WTC11 (cell line): ENCODE results near the gene ATP5MC3. TPM values are rescaled to one million over a fixed set of nuclear protein-coding genes. Genes with fewer than 3 reads are reported as not detected.
A peak's percentile ranks its signal among the peaks of the same experiment; 100 is the strongest.

Source experiments
- CREB1 ChIP-seq: sonication (generic); formaldehyde crosslinking; IDR thresholded peaks from 2 replicates; pipeline ENCODE4 v1.8.0; 2023; ENCODE audit warnings: mild to moderate bottlenecking, missing genetic modification reagents
- ESRRA ChIP-seq: sonication (generic); formaldehyde crosslinking; IDR thresholded peaks from 2 replicates; pipeline ENCODE4 v1.8.1; 2022; ENCODE audit warnings: mild to moderate bottlenecking, missing genetic modification reagents, borderline replicate concordance
- FOXJ3 ChIP-seq: sonication (generic); formaldehyde crosslinking; IDR thresholded peaks from 2 replicates; pipeline ENCODE4 v1.9.0; 2021; ENCODE audit warnings: missing genetic modification reagents, mild to moderate bottlenecking, borderline replicate concordance
- FOXP1 ChIP-seq: sonication (generic); formaldehyde crosslinking; IDR thresholded peaks from 2 replicates; pipeline ENCODE4 v1.8.0; 2022; ENCODE audit warnings: missing genetic modification reagents, mild to moderate bottlenecking, moderate library complexity, borderline replicate concordance
- GTF2I ChIP-seq: fragments of 250-450 bp; sonication (Bioruptor Pico); conservative IDR thresholded peaks from 2 replicates; pipeline ENCODE4 v1.4.0; 2021; ENCODE audit warnings: mild to moderate bottlenecking
- MXD4 ChIP-seq: fragments of 250-450 bp; sonication (Bioruptor Pico); IDR thresholded peaks from 2 replicates; pipeline ENCODE4 v1.8.0; 2021; ENCODE audit warnings: mild to moderate bottlenecking, moderate library complexity, borderline replicate concordance
- NFATC4 ChIP-seq: fragments of 250-450 bp; sonication (Bioruptor Pico); IDR thresholded peaks from 2 replicates; pipeline ENCODE4 v1.9.0; 2021; ENCODE audit warnings: mild to moderate bottlenecking
- NR3C1 ChIP-seq: sonication (generic); formaldehyde crosslinking; conservative IDR thresholded peaks from 2 replicates; pipeline ENCODE4 v1.8.1; 2023; ENCODE audit warnings: low read depth, mild to moderate bottlenecking, missing genetic modification reagents
- RORB ChIP-seq: fragments of 250-450 bp; sonication (Bioruptor Pico); IDR thresholded peaks from 2 replicates; pipeline ENCODE4 v1.9.0; 2021; ENCODE audit warnings: mild to moderate bottlenecking
- TP53 ChIP-seq: sonication (generic); formaldehyde crosslinking; IDR thresholded peaks from 2 replicates; pipeline ENCODE4 v1.8.1; 2023; ENCODE audit warnings: mild to moderate bottlenecking, missing genetic modification reagents
- ZBTB21 ChIP-seq: sonication (generic); formaldehyde crosslinking; IDR thresholded peaks from 2 replicates; pipeline ENCODE4 v1.8.1; 2023; ENCODE audit warnings: mild to moderate bottlenecking, missing genetic modification reagents, borderline replicate concordance
- ZNF219 ChIP-seq: sonication (generic); formaldehyde crosslinking; IDR thresholded peaks from 2 replicates; pipeline ENCODE4 v1.8.0; 2023; ENCODE audit warnings: missing genetic modification reagents, mild to moderate bottlenecking, borderline replicate concordance
- ZNF396 ChIP-seq: fragments of 250-450 bp; sonication (Bioruptor Pico); IDR thresholded peaks from 2 replicates; pipeline ENCODE4 v1.8.0; 2021; ENCODE audit warnings: mild to moderate bottlenecking, moderate library complexity, borderline replicate concordance
- ZNF423 ChIP-seq: fragments of 250-450 bp; sonication (Bioruptor Pico); IDR thresholded peaks from 2 replicates; pipeline ENCODE4 v2.1.2; 2022; ENCODE audit warnings: mild to moderate bottlenecking, moderate library complexity
- total RNA-seq: library from RNA; stranded (reverse); gene quantifications from 3 replicates; pipeline ENCODE4 v1.2.3, GENCODE V29; 2021
- TF ChIP-seq, protein P1 (sequence below): sonication (generic); formaldehyde crosslinking; IDR thresholded peaks from 2 replicates; pipeline ENCODE4 v1.8.0; 2023; ENCODE audit warnings: mild to moderate bottlenecking, missing genetic modification reagents
- TF ChIP-seq, protein P2 (sequence below): sonication (generic); formaldehyde crosslinking; IDR thresholded peaks from 2 replicates; pipeline ENCODE4 v1.8.0; 2023; ENCODE audit warnings: missing genetic modification reagents, mild to moderate bottlenecking, borderline replicate concordance
- TF ChIP-seq, protein P3 (sequence below): fragments of 250-450 bp; sonication (Bioruptor Pico); conservative IDR thresholded peaks from 2 replicates; pipeline ENCODE4 v1.9.0; 2021; ENCODE audit warnings: mild to moderate bottlenecking
- TF ChIP-seq, protein P4 (sequence below): sonication (generic); formaldehyde crosslinking; IDR thresholded peaks from 2 replicates; pipeline ENCODE4 v1.8.1; 2023; ENCODE audit warnings: mild to moderate bottlenecking, missing genetic modification reagents
- TF ChIP-seq, protein P5 (sequence below): sonication (generic); formaldehyde crosslinking; IDR thresholded peaks from 2 replicates; pipeline ENCODE4 v1.8.0; 2022; ENCODE audit warnings: mild to moderate bottlenecking, missing genetic modification reagents
- TF ChIP-seq, protein P6 (sequence below): sonication (generic); formaldehyde crosslinking; IDR thresholded peaks from 2 replicates; pipeline ENCODE4 v1.8.0; 2022; ENCODE audit warnings: mild to moderate bottlenecking, missing genetic modification reagents
- TF ChIP-seq, protein P7 (sequence below): sonication (generic); formaldehyde crosslinking; IDR thresholded peaks from 2 replicates; pipeline ENCODE4 v1.8.0; 2023; ENCODE audit warnings: missing genetic modification reagents
- TF ChIP-seq, protein P8 (sequence below): fragments of 250-450 bp; sonication (Bioruptor Pico); IDR thresholded peaks from 2 replicates; pipeline ENCODE4 v1.9.0; 2021; ENCODE audit warnings: moderate library complexity, mild to moderate bottlenecking, inconsistent platforms, borderline replicate concordance
- TF ChIP-seq, protein P9 (sequence below): sonication (generic); formaldehyde crosslinking; IDR thresholded peaks from 2 replicates; pipeline ENCODE4 v1.8.0; 2022; ENCODE audit warnings: mild to moderate bottlenecking, missing genetic modification reagents

Gene ATP5MC3
- total RNA-seq, 1 experiment from 2014 or later, result 370 TPM

DNA sequence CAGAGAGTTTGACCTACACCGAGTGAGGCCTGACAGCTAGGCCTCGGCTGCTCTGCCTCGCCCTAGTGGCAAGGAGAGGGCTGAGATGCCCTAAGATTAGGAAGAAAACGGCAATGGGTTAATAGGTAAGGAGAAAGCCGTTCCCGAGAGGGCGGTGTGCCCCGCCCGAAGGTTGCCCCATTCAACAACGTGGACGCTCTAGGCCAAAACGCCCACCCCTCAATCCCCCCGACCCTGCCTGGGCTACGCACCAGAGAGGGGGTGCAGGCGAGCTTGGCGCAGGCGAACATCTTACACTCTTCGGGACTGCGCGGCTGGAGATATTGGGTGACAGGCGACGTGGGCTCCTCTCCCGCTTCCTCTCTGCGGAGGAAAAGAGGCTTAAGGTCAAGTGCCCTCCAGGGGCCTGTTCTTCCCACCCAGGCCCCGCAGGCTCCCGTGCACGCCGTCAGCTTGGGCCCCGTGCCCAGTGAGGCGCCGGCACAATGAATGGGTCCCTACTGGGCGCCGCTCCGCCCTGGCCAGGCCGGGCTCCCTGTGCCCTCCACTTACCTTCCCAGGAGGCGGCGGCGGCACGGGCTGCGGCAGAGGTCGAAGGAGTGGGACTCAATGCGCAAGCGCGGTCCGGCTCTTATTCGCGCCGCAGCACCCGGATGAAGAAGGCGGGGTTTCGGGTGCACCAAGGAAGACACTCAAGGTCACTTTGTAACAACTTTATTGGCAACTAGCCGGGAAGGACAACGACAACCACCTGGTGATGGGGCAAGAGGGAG is at the start of gene ATP5MC3 (continued):
- TF ChIP-seq GTF2I (CRISPR knock-in tag) (no peak), TP53 (CRISPR knock-in tag) (no peak), FOXJ3 (CRISPR knock-in tag) (no peak), RORB (no peak), ZNF396 (CRISPR knock-in tag) (no peak), NFATC4 (CRISPR knock-in tag) (no peak), MXD4 (CRISPR knock-in tag) (no peak), ZBTB21 (CRISPR knock-in tag) (no peak), FOXP1 (CRISPR knock-in tag) (peak; percentile 64; the same call in 1 of the 2 replicates), CREB1 (CRISPR knock-in tag) (peak; percentile 32; the same call in 1 of the 2 replicates), NR3C1 (CRISPR knock-in tag) (no peak), ESRRA (CRISPR knock-in tag) (peak; percentile 99), ZNF423 (CRISPR knock-in tag) (no peak), ZNF219 (CRISPR knock-in tag) (no peak)
- TF ChIP-seq, protein P1, sequence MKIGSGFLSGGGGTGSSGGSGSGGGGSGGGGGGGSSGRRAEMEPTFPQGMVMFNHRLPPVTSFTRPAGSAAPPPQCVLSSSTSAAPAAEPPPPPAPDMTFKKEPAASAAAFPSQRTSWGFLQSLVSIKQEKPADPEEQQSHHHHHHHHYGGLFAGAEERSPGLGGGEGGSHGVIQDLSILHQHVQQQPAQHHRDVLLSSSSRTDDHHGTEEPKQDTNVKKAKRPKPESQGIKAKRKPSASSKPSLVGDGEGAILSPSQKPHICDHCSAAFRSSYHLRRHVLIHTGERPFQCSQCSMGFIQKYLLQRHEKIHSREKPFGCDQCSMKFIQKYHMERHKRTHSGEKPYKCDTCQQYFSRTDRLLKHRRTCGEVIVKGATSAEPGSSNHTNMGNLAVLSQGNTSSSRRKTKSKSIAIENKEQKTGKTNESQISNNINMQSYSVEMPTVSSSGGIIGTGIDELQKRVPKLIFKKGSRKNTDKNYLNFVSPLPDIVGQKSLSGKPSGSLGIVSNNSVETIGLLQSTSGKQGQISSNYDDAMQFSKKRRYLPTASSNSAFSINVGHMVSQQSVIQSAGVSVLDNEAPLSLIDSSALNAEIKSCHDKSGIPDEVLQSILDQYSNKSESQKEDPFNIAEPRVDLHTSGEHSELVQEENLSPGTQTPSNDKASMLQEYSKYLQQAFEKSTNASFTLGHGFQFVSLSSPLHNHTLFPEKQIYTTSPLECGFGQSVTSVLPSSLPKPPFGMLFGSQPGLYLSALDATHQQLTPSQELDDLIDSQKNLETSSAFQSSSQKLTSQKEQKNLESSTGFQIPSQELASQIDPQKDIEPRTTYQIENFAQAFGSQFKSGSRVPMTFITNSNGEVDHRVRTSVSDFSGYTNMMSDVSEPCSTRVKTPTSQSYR (CRISPR knock-in tag), result no peak
- TF ChIP-seq, protein P2, sequence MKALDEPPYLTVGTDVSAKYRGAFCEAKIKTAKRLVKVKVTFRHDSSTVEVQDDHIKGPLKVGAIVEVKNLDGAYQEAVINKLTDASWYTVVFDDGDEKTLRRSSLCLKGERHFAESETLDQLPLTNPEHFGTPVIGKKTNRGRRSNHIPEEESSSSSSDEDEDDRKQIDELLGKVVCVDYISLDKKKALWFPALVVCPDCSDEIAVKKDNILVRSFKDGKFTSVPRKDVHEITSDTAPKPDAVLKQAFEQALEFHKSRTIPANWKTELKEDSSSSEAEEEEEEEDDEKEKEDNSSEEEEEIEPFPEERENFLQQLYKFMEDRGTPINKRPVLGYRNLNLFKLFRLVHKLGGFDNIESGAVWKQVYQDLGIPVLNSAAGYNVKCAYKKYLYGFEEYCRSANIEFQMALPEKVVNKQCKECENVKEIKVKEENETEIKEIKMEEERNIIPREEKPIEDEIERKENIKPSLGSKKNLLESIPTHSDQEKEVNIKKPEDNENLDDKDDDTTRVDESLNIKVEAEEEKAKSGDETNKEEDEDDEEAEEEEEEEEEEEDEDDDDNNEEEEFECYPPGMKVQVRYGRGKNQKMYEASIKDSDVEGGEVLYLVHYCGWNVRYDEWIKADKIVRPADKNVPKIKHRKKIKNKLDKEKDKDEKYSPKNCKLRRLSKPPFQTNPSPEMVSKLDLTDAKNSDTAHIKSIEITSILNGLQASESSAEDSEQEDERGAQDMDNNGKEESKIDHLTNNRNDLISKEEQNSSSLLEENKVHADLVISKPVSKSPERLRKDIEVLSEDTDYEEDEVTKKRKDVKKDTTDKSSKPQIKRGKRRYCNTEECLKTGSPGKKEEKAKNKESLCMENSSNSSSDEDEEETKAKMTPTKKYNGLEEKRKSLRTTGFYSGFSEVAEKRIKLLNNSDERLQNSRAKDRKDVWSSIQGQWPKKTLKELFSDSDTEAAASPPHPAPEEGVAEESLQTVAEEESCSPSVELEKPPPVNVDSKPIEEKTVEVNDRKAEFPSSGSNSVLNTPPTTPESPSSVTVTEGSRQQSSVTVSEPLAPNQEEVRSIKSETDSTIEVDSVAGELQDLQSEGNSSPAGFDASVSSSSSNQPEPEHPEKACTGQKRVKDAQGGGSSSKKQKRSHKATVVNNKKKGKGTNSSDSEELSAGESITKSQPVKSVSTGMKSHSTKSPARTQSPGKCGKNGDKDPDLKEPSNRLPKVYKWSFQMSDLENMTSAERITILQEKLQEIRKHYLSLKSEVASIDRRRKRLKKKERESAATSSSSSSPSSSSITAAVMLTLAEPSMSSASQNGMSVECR (CRISPR knock-in tag), result peak; percentile 89; the same call in 1 of the 2 replicates
- TF ChIP-seq, protein P3, sequence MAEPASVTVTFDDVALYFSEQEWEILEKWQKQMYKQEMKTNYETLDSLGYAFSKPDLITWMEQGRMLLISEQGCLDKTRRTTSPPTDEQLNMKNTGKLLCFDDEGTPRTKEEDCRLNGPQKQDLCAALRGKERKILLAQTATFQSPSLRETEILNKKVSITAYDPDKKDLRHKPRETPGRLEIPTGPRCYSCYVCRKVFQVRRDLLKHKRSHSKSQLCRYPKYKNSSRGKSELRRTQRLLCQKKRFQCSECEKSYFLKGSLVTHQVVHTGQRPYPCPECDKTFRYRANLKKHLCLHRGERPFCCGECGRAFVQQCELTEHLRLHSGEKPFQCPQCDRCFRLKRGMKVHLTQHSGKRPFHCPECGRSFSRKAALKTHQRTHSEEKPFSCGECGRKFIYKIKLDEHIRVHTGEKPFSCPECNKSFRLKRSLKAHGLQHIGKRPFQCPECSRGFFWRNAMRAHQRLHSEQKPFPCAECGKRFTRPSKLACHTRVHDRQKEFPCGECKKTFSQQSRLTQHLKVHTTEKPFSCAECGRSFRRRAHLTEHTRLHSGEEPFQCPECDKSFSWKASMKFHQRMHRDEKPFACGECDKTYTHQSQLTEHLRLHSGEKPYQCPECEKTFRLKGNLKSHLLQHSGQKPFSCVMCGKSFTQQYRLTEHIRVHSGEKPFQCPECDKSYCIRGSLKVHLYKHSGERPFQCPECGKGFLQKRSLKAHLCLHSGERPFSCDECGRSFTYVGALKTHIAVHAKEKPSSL (CRISPR knock-in tag), result no peak
- TF ChIP-seq, protein P4, sequence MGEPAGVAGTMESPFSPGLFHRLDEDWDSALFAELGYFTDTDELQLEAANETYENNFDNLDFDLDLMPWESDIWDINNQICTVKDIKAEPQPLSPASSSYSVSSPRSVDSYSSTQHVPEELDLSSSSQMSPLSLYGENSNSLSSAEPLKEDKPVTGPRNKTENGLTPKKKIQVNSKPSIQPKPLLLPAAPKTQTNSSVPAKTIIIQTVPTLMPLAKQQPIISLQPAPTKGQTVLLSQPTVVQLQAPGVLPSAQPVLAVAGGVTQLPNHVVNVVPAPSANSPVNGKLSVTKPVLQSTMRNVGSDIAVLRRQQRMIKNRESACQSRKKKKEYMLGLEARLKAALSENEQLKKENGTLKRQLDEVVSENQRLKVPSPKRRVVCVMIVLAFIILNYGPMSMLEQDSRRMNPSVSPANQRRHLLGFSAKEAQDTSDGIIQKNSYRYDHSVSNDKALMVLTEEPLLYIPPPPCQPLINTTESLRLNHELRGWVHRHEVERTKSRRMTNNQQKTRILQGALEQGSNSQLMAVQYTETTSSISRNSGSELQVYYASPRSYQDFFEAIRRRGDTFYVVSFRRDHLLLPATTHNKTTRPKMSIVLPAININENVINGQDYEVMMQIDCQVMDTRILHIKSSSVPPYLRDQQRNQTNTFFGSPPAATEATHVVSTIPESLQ (CRISPR knock-in tag), result no peak
- TF ChIP-seq, protein P5, sequence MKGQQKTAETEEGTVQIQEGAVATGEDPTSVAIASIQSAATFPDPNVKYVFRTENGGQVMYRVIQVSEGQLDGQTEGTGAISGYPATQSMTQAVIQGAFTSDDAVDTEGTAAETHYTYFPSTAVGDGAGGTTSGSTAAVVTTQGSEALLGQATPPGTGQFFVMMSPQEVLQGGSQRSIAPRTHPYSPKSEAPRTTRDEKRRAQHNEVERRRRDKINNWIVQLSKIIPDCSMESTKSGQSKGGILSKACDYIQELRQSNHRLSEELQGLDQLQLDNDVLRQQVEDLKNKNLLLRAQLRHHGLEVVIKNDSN (CRISPR knock-in tag), result no peak
- TF ChIP-seq, protein P6, sequence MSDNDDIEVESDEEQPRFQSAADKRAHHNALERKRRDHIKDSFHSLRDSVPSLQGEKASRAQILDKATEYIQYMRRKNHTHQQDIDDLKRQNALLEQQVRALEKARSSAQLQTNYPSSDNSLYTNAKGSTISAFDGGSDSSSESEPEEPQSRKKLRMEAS (CRISPR knock-in tag), result peak; percentile 68
- TF ChIP-seq, protein P7, sequence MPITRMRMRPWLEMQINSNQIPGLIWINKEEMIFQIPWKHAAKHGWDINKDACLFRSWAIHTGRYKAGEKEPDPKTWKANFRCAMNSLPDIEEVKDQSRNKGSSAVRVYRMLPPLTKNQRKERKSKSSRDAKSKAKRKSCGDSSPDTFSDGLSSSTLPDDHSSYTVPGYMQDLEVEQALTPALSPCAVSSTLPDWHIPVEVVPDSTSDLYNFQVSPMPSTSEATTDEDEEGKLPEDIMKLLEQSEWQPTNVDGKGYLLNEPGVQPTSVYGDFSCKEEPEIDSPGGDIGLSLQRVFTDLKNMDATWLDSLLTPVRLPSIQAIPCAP (CRISPR knock-in tag), result no peak
- TF ChIP-seq, protein P8, sequence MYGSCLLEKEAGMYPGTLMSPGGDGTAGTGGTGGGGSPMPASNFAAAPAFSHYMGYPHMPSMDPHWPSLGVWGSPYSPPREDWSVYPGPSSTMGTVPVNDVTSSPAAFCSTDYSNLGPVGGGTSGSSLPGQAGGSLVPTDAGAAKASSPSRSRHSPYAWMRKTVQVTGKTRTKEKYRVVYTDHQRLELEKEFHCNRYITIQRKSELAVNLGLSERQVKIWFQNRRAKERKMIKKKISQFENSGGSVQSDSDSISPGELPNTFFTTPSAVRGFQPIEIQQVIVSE (CRISPR knock-in tag), result no peak
- TF ChIP-seq, protein P9, sequence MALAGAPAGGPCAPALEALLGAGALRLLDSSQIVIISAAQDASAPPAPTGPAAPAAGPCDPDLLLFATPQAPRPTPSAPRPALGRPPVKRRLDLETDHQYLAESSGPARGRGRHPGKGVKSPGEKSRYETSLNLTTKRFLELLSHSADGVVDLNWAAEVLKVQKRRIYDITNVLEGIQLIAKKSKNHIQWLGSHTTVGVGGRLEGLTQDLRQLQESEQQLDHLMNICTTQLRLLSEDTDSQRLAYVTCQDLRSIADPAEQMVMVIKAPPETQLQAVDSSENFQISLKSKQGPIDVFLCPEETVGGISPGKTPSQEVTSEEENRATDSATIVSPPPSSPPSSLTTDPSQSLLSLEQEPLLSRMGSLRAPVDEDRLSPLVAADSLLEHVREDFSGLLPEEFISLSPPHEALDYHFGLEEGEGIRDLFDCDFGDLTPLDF (CRISPR knock-in tag), result 0 out of 2 replicates have a peak, but pooled peaks have one; percentile 55
